IMR-90 (cell line): ENCODE data around the gene NXPH4. TPM values are rescaled to one million over a fixed set of nuclear protein-coding genes. Genes with fewer than 3 reads are reported as not detected.

Source experiments
- ATAC-seq: fragments of 200-7000 bp; cut with Tn5 transposase; 2 replicates; pipeline ENCODE4 v1.9.1; 2020; ENCODE audit warnings: low read depth, mild to moderate bottlenecking, moderate library complexity
- BruUV-seq: library from RNA; stranded (reverse); fragments of 400-500 nt; replicated peaks from 2 replicates; lab custom pipeline; 2021; lab: Mats Ljungman, UMichigan
- CTCF ChIA-PET: fragments of 300-600 bp; formaldehyde crosslinking; extraction: SDS; loops from one replicate; lab custom pipeline; 2021; ENCODE audit warnings: antibody characterized with exemption; lab: Yijun Ruan, JAX
- POLR2A ChIA-PET: fragments of 300-600 bp; sonication (Branson Sonifier 250); formaldehyde crosslinking; loops from one replicate; lab custom pipeline; 2022; ENCODE audit warnings: antibody characterized with exemption; ENCODE audit not compliant: unreplicated experiment; lab: Charles Lee
- DNase-seq: peaks from one replicate; pipeline ENCODE4 v3.0.0; 2013
- H2AFZ ChIP-seq: replicated peaks from 2 replicates; pipeline ENCODE3; 2013; ENCODE audit warnings: low read length, mild to moderate bottlenecking; ENCODE audit not compliant: poor library complexity
- H2AK5ac ChIP-seq: 2 replicates; pipeline ENCODE4 v1.6.1; 2013; ENCODE audit warnings: low read depth, low read length, inconsistent platforms
- H2AK9ac ChIP-seq: replicated peaks from 2 replicates; pipeline ENCODE3; 2013; ENCODE audit warnings: mild to moderate bottlenecking, low read depth, low read length, moderate library complexity; ENCODE audit not compliant: poor library complexity
- H2BK120ac ChIP-seq: 2 replicates; pipeline ENCODE4 v1.6.1; 2013; ENCODE audit warnings: low read depth, low read length, inconsistent platforms
- H2BK15ac ChIP-seq: 3 replicates; pipeline ENCODE4 v1.6.1; 2013; ENCODE audit warnings: low read depth, low read length, inconsistent platforms
- H2BK20ac ChIP-seq: 2 replicates; pipeline ENCODE4 v1.6.1; 2013; ENCODE audit warnings: low read depth, mild to moderate bottlenecking, inconsistent platforms, low read length, moderate library complexity
- H2BK5ac ChIP-seq: 2 replicates; pipeline ENCODE4 v1.6.1; 2013; ENCODE audit warnings: mild to moderate bottlenecking, low read depth, low read length, inconsistent platforms; ENCODE audit not compliant: poor library complexity, severe bottlenecking
- H3K14ac ChIP-seq: replicated peaks from 2 replicates; pipeline ENCODE4 v1.6.1; 2013; ENCODE audit warnings: low read depth, low read length, inconsistent platforms
- H3K18ac ChIP-seq: 2 replicates; pipeline ENCODE4 v1.6.1; 2013; ENCODE audit warnings: low read depth, low read length, control low read depth
- H3K23ac ChIP-seq: 2 replicates; pipeline ENCODE4 v1.6.1; 2013; ENCODE audit warnings: low read depth, low read length, inconsistent platforms
- H3K27ac ChIP-seq: 2 replicates; pipeline ENCODE4 v1.5.1; 2013; ENCODE audit warnings: mild to moderate bottlenecking, control low read depth, low read length; ENCODE audit not compliant: insufficient read depth
- H3K27me3 ChIP-seq: 2 replicates; pipeline ENCODE4 v1.6.1; 2013; ENCODE audit warnings: low read length; ENCODE audit not compliant: control insufficient read depth, insufficient read depth
- H3K36me3 ChIP-seq: 2 replicates; pipeline ENCODE4 v1.6.1; 2013; ENCODE audit warnings: low read length, mixed read lengths; ENCODE audit not compliant: control insufficient read depth, insufficient read depth
- H3K4ac ChIP-seq: 2 replicates; pipeline ENCODE4 v1.6.1; 2013; ENCODE audit warnings: low read depth, low read length, inconsistent platforms
- H3K4me1 ChIP-seq: 2 replicates; pipeline ENCODE4 v1.6.1; 2013; ENCODE audit warnings: low read length, mixed read lengths; ENCODE audit not compliant: control insufficient read depth, insufficient read depth
- H3K4me2 ChIP-seq: 2 replicates; pipeline ENCODE4 v1.6.1; 2013; ENCODE audit warnings: low read depth, mild to moderate bottlenecking, control low read depth, low read length, moderate library complexity
- H3K4me3 ChIP-seq: 2 replicates; pipeline ENCODE4 v1.5.1; 2013; ENCODE audit warnings: low read depth, mild to moderate bottlenecking, control low read depth, low read length, moderate library complexity; ENCODE audit not compliant: insufficient read depth
- H3K56ac ChIP-seq: 2 replicates; pipeline ENCODE4 v1.6.1; 2013; ENCODE audit warnings: low read length, inconsistent platforms; ENCODE audit not compliant: insufficient read depth; ENCODE audit errors: extremely low read depth
- H3K79me1 ChIP-seq, 2 experiments: 2 replicates each; pipeline ENCODE4 v1.6.1; 2013; ENCODE audit warnings: low read length in 2 of 2, inconsistent platforms in 1 of 2, low read depth in 1 of 2
- H3K9ac ChIP-seq: 2 replicates; pipeline ENCODE4 v1.6.1; 2013; ENCODE audit warnings: low read depth, low read length, control low read depth
- H3K9me1 ChIP-seq: 2 replicates; pipeline ENCODE4 v1.6.1; 2013; ENCODE audit warnings: low read length, inconsistent platforms; ENCODE audit not compliant: insufficient read depth
- H3K9me3 ChIP-seq: 2 replicates; pipeline ENCODE4 v1.6.1; 2013; ENCODE audit warnings: low read length; ENCODE audit not compliant: control insufficient read depth, insufficient read depth
- H4K20me1 ChIP-seq: 2 replicates; pipeline ENCODE4 v1.6.1; 2013; ENCODE audit warnings: low read length, inconsistent platforms; ENCODE audit not compliant: insufficient read depth
- H4K5ac ChIP-seq: 2 replicates; pipeline ENCODE4 v1.6.1; 2013; ENCODE audit warnings: mild to moderate bottlenecking, low read depth, low read length, control low read depth
- H4K8ac ChIP-seq, 2 experiments: 2 replicates each; pipeline ENCODE4 v1.6.1; 2013; ENCODE audit warnings: low read depth in 2 of 2, low read length in 2 of 2, control low read depth in 1 of 2, inconsistent platforms in 1 of 2
- H4K91ac ChIP-seq: 2 replicates; pipeline ENCODE4 v1.6.1; 2013; ENCODE audit warnings: low read depth, low read length, inconsistent platforms; ENCODE audit not compliant: insufficient read depth
- BHLHE40 ChIP-seq: fragments of 150-350 bp; IDR thresholded peaks from 2 replicates; pipeline ENCODE4 v1.6.1; 2016; ENCODE audit warnings: mild to moderate bottlenecking, low read depth, low read length
- CEBPB ChIP-seq: IDR thresholded peaks from 2 replicates; pipeline ENCODE4 v1.6.1; 2012; ENCODE audit warnings: low read depth, low read length, improper control_type of control experiment
- CHD1 ChIP-seq: IDR thresholded peaks from 2 replicates; pipeline ENCODE4 v1.6.1; 2012; ENCODE audit warnings: low read depth, low read length, improper control_type of control experiment
- CTCF ChIP-seq: conservative IDR thresholded peaks from 2 replicates; pipeline ENCODE4 v1.5.1; 2012; ENCODE audit warnings: mild to moderate bottlenecking, low read depth, low read length, improper control_type of control experiment
- ELK1 ChIP-seq: fragments of 150-350 bp; IDR thresholded peaks from 2 replicates; pipeline ENCODE4 v1.6.1; 2016; ENCODE audit warnings: low read depth, mild to moderate bottlenecking, low read length, moderate library complexity, borderline replicate concordance
- FOS ChIP-seq: fragments of 150-350 bp; IDR thresholded peaks from 2 replicates; pipeline ENCODE4 v1.6.1; 2016; ENCODE audit warnings: low read depth, low read length
- MAFK ChIP-seq: IDR thresholded peaks from 2 replicates; pipeline ENCODE4 v1.6.1; 2012; ENCODE audit warnings: low read depth, low read length, improper control_type of control experiment
- MAZ ChIP-seq: IDR thresholded peaks from 2 replicates; pipeline ENCODE4 v1.6.1; 2012; ENCODE audit warnings: low read depth, mild to moderate bottlenecking, low read length, improper control_type of control experiment, moderate library complexity, borderline replicate concordance
- MXI1 ChIP-seq: IDR thresholded peaks from 2 replicates; pipeline ENCODE4 v1.6.1; 2012; ENCODE audit warnings: low read depth, mild to moderate bottlenecking, low read length, moderate library complexity, borderline replicate concordance
- NFE2L2 ChIP-seq: fragments of 150-350 bp; IDR thresholded peaks from 2 replicates; pipeline ENCODE4 v1.6.1; 2016; ENCODE audit warnings: low read depth, mild to moderate bottlenecking, low read length
- POLR2A ChIP-seq: IDR thresholded peaks from 2 replicates; pipeline ENCODE4 v1.6.1; 2012; ENCODE audit warnings: mild to moderate bottlenecking, low read depth, low read length
- RAD21 ChIP-seq: IDR thresholded peaks from 2 replicates; pipeline ENCODE4 v1.6.1; 2012; ENCODE audit warnings: low read length, improper control_type of control experiment
- RCOR1 ChIP-seq: IDR thresholded peaks from 2 replicates; pipeline ENCODE4 v1.6.1; 2012; ENCODE audit warnings: mild to moderate bottlenecking, low read length, improper control_type of control experiment; ENCODE audit not compliant: insufficient replicate concordance
- SMC3 ChIP-seq: fragments of 150-350 bp; IDR thresholded peaks from 2 replicates; pipeline ENCODE4 v1.6.1; 2016; ENCODE audit warnings: low read depth, mild to moderate bottlenecking, antibody characterized with exemption, low read length, moderate library complexity
- USF2 ChIP-seq: fragments of 150-350 bp; IDR thresholded peaks from 2 replicates; pipeline ENCODE4 v1.6.1; 2017; ENCODE audit warnings: mild to moderate bottlenecking, antibody characterized with exemption, low read length, low read depth
- WGBS, 2 experiments: methylation state at CpG; one replicate each; pipeline versions ENCODE4 v1.1.5 to v1.1.7; 2013; ENCODE audit warnings: missing lambda C conversion rate in 2 of 2; ENCODE audit not compliant: insufficient read length in 1 of 2; ENCODE audit errors: extremely low coverage in 2 of 2; 5-methylcytosine and 5-hydroxymethylcytosine counted together
- dilution Hi-C: fragments of 300-500 bp; cut with HindIII; formaldehyde crosslinking; loops from one replicate; pipeline ENCODE4 v1.14.3; 2018; ENCODE audit warnings: low sequenced_read_pairs; ENCODE audit not compliant: unreplicated experiment
- in situ Hi-C: fragments of 300-500 bp; cut with MboI; formaldehyde crosslinking; loops from 3 replicates; pipeline ENCODE4 v1.14.3; 2019; ENCODE audit warnings: low sequenced_read_pairs, inconsistent platforms, mixed read lengths
- intact Hi-C: fragments of 100-400 bp; cut with micrococcal nuclease; formaldehyde crosslinking; loops from 2 replicates; pipeline ENCODE4 v1.10.0; 2022
- polyA plus RNA-seq, 3 experiments: library from polyadenylated mRNA; depleted of rRNA; stranded (reverse); fragments of >200 nt; gene quantifications; 2 replicates each; pipeline ENCODE4 v1.2.3, GENCODE V29; 2012; ENCODE audit warnings: low replicate concordance in 1 of 3
- total RNA-seq: library from RNA; depleted of rRNA; stranded (reverse); fragments of >200 nt; gene quantifications from 2 replicates; pipeline ENCODE4 v1.2.3, GENCODE V29; 2012

Gene NXPH4
- total and polyA plus RNA-seq, 2 of the 4 experiments (the other 2 are of a cell fraction), result 0.36 to 3.8 TPM

- Histone ChIP-seq H3K27ac (no peak overlapping the region), H3K9me1 (peaks cover 14% of the 10 kb centered on the region), H3K14ac (no peak overlapping the region), H4K5ac (no peak overlapping the region), H2BK15ac (no peak overlapping the region), H2AK5ac (no peak overlapping the region; the same call in 1 of the 2 replicates), H3K9ac (no peak overlapping the region), H3K4ac (no peak overlapping the region; the same call in 1 of the 2 replicates), H3K56ac (no peak overlapping the region), H2BK5ac (no peak overlapping the region), H3K27me3 (peaks cover 17% of the 10 kb centered on the region), H3K4me3 (no peak overlapping the region), H3K18ac (no peak overlapping the region), H4K8ac (no peak overlapping the region), H4K91ac (no peak overlapping the region), H2AK9ac (peak overlapping the region; percentile 68), H2AFZ (peak overlapping the region; percentile 46), H2BK20ac (no peak overlapping the region), H3K23ac (no peak overlapping the region), H3K4me1 (peaks cover 14% of the 10 kb centered on the region), H4K20me1 (peaks cover 15% of the 10 kb centered on the region), H3K79me1 (peaks cover 18 to 27% of the 10 kb centered on the region in 2 experiments; a peak in 3 of 4 replicates), H2BK120ac (no peak overlapping the region), H3K9me3 (no peaks in the 10 kb centered on the region), H3K36me3 (peaks cover 11% of the 10 kb centered on the region), H3K4me2 (peak overlapping the region; percentile 5; the same call in 1 of the 2 replicates)
- no peak for DNase-seq
- ChIA-PET CTCF (interaction anchor here (1.0 to 5.3 kb wide), 2 partner anchors 15 to 24 kb away, joined by 3 to 47 read pairs; partner anchors contain the start of gene STAC3), POLR2A (no interaction called here)
- ATAC-seq, result no peak
- in situ Hi-C loops, result no loop called here
- BruUV-seq, result no TSS peak
- intact Hi-C loops, result no loop called here
- 60% methylated on average over 4 of the region's 35 CpGs; no CpG with 5 or more reads in 1 of the 2 experiments for WGBS, 2 experiments
- dilution Hi-C loops, result no loop called here
- TF ChIP-seq MAFK, result no peak
- TF ChIP-seq MXI1, result no peak
- no peak for TF ChIP-seq NFE2L2
- no peak for TF ChIP-seq RAD21
- no peak for TF ChIP-seq CEBPB
- no peak for TF ChIP-seq FOS
- TF ChIP-seq SMC3, result no peak
- no peak for TF ChIP-seq USF2
- TF ChIP-seq BHLHE40, result no peak
- TF ChIP-seq RCOR1, result no peak
- no peak for TF ChIP-seq MAZ
- no peak for TF ChIP-seq CHD1
- no peak for TF ChIP-seq ELK1
- no peak for TF ChIP-seq CTCF
- TF ChIP-seq POLR2A, result no peak
These were observed 10.2 kb downstream of the NXPH4 start for GRCh38 chr12:57226588-57227314.
